H1 (cell line): ENCODE results near the gene MRPS12.

Experiments
- EZH2 ChIP-seq: fragments of 200-600 bp; sonication (generic); IDR thresholded peaks from 2 replicates; pipeline ENCODE4 v1.7.1; 2012; ENCODE audit warnings: low read depth, mild to moderate bottlenecking, moderate library complexity, low read length, inconsistent platforms; ENCODE audit not compliant: severe bottlenecking
- NANOG ChIP-seq: IDR thresholded peaks from 2 replicates; pipeline ENCODE4 v1.6.1; 2011; ENCODE audit warnings: low read length, low read depth, mild to moderate bottlenecking, inconsistent platforms; ENCODE audit not compliant: insufficient read depth, poor library complexity, severe bottlenecking
- NRF1 ChIP-seq: IDR thresholded peaks from 2 replicates; pipeline ENCODE4 v1.6.1; 2011; ENCODE audit warnings: mild to moderate bottlenecking, low read depth, low read length, improper control_type of control experiment
- POLR2A ChIP-seq, 2 experiments: IDR thresholded peaks; 1 replicate in 1 of 2; 2 replicates in 1 of 2; pipeline ENCODE4 v1.6.1; 2011; ENCODE audit warnings: low read depth in 2 of 2, low read length in 2 of 2, mild to moderate bottlenecking in 2 of 2; ENCODE audit errors: control extremely low read depth in 1 of 2
- RAD21 ChIP-seq, 2 experiments: IDR thresholded peaks in 1 of 2; conservative IDR thresholded peaks in 1 of 2; 2 replicates each; pipeline ENCODE4 v1.6.1; 2011; ENCODE audit warnings: low read depth in 2 of 2, low read length in 2 of 2, improper control_type of control experiment in 1 of 2, inconsistent platforms in 1 of 2, mild to moderate bottlenecking in 1 of 2, moderate library complexity in 1 of 2
- RXRA ChIP-seq: IDR thresholded peaks from 2 replicates; pipeline ENCODE4 v1.6.1; 2011; ENCODE audit warnings: low read depth, mild to moderate bottlenecking, low read length, moderate library complexity; ENCODE audit not compliant: insufficient read depth
- SP2 ChIP-seq: IDR thresholded peaks from 2 replicates; pipeline ENCODE4 v1.6.1; 2012; ENCODE audit warnings: mild to moderate bottlenecking, low read length, inconsistent platforms
- TBP ChIP-seq: IDR thresholded peaks from 2 replicates; pipeline ENCODE4 v1.6.1; 2011; ENCODE audit warnings: low read depth, low read length, improper control_type of control experiment
- TEAD4 ChIP-seq: IDR thresholded peaks from 2 replicates; pipeline ENCODE4 v1.6.1; 2012; ENCODE audit warnings: low read depth, low read length, inconsistent platforms, mixed read lengths
- USF2 ChIP-seq: IDR thresholded peaks from 2 replicates; pipeline ENCODE4 v1.6.1; 2011; ENCODE audit warnings: low read length, improper control_type of control experiment
- TF ChIP-seq, protein P1 (sequence below), 3 experiments: IDR thresholded peaks; 1 replicate in 2 of 3; 2 replicates in 1 of 3; pipeline versions ENCODE4 v1.5.1 to v1.6.1; 2011; ENCODE audit warnings: low read length in 3 of 3, mild to moderate bottlenecking in 3 of 3, inconsistent platforms in 2 of 3, low read depth in 1 of 3, moderate library complexity in 1 of 3; ENCODE audit not compliant: insufficient read depth in 1 of 3; ENCODE audit errors: control extremely low read depth in 1 of 3

DNA sequence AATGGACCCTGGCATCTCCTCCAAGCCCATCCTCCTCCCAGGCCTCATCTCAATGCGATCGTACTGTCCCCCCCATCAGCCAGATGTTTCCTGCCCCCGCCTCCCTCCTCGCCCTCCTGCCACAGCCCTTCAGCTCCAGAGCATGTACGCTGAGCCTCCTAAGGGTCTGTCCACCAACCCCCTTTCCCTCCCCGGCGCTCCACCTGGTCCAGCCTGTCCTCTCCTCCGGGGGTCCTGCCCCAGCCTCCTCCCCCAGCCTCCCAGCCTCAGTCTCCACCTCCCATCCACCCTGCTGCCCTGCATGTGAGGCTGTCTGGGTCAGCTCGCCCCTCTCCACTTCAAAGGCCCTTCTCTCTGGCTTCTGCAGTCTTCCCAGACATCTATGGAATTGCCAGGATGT is 35.8 kb upstream of the MRPS12 start:
- no peak for TF ChIP-seq POLR2A (IDR thresholded peaks at IDR 0.05; ENCODE audit: control extremely low read depth in 1 of 2, low read depth in 2 of 2, low read length in 2 of 2)
- TF ChIP-seq, protein P1, sequence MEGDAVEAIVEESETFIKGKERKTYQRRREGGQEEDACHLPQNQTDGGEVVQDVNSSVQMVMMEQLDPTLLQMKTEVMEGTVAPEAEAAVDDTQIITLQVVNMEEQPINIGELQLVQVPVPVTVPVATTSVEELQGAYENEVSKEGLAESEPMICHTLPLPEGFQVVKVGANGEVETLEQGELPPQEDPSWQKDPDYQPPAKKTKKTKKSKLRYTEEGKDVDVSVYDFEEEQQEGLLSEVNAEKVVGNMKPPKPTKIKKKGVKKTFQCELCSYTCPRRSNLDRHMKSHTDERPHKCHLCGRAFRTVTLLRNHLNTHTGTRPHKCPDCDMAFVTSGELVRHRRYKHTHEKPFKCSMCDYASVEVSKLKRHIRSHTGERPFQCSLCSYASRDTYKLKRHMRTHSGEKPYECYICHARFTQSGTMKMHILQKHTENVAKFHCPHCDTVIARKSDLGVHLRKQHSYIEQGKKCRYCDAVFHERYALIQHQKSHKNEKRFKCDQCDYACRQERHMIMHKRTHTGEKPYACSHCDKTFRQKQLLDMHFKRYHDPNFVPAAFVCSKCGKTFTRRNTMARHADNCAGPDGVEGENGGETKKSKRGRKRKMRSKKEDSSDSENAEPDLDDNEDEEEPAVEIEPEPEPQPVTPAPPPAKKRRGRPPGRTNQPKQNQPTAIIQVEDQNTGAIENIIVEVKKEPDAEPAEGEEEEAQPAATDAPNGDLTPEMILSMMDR (IDR thresholded peaks at IDR 0.05; ENCODE audit: control extremely low read depth in 1 of 3, insufficient read depth in 1 of 3, low read depth in 1 of 3, low read length in 3 of 3), result no peak
- no peak for TF ChIP-seq TBP
- TF ChIP-seq NANOG, result no peak
- TF ChIP-seq SP2, result no peak
- no peak for TF ChIP-seq RAD21 (IDR thresholded peaks at IDR 0.05 in 1 of 2, conservative IDR thresholded peaks at IDR 0.05 in 1 of 2; ENCODE audit: low read depth in 2 of 2, low read length in 2 of 2)
- no peak for TF ChIP-seq RXRA
- TF ChIP-seq USF2, result no peak
- no peak for TF ChIP-seq NRF1
- no peak for TF ChIP-seq EZH2
- no peak for TF ChIP-seq TEAD4
